ENCODE measurements around the gene DSTN.

Gene DSTN

GRCh38 chr20:17640146-17640874, 70.4 kb downstream of the DSTN start:
- DNase-seq: no peak

- no peak for DNase-seq
These were observed 71.1 kb downstream of the DSTN start for GRCh38 chr20:17640875-17641378.

GRCh38 chr20:17641520-17641964, 71.7 kb downstream of the DSTN start:
- DNase-seq: no peak

GRCh38 chr20:17641993-17642392, 72.1 kb downstream of the DSTN start:
- no peak for DNase-seq

GRCh38 chr20:17642404-17643269, 72.8 kb downstream of the DSTN start:
- no peak for DNase-seq

GRCh38 chr20:17643531-17644188, 73.8 kb downstream of the DSTN start:
- no peak for DNase-seq

GRCh38 chr20:17644451-17644850, 74.6 kb downstream of the DSTN start:
- no peak for DNase-seq

- DNase-seq: no peak
These were observed 75.1 kb downstream of the DSTN start for GRCh38 chr20:17645010-17645409.

- no peak for DNase-seq
These were observed 75.8 kb downstream of the DSTN start for GRCh38 chr20:17645546-17646208.

GRCh38 chr20:17646209-17646960, 76.5 kb downstream of the DSTN start:
- no peak for DNase-seq

GRCh38 chr20:17646961-17647301, 77.1 kb downstream of the DSTN start:
- no peak for DNase-seq

- DNase-seq: no peak
These were observed 77.8 kb downstream of the DSTN start for GRCh38 chr20:17647391-17648314.

GRCh38 chr20:17648315-17648646, 78.4 kb downstream of the DSTN start:
- DNase-seq: no peak

- no peak for DNase-seq
These were observed 79.2 kb downstream of the DSTN start for GRCh38 chr20:17648791-17649730.

- no peak for DNase-seq
These were observed 80.6 kb downstream of the DSTN start for GRCh38 chr20:17650301-17651128.

- DNase-seq: no peak
These were observed 81.4 kb downstream of the DSTN start for GRCh38 chr20:17651129-17651759.

- DNase-seq: no peak
These were observed 82.0 kb downstream of the DSTN start for GRCh38 chr20:17651760-17652388.

- DNase-seq: no peak
These were observed 82.5 kb downstream of the DSTN start for GRCh38 chr20:17652411-17652810.
